GM12874 (cell line): Measurements from ENCODE around the gene ZNF366.

Experiments used
- TF ChIP-seq, protein P1 (sequence below): IDR thresholded peaks from 2 replicates; pipeline ENCODE4 v1.5.1; 2011; ENCODE audit warnings: low read depth, mild to moderate bottlenecking, control low read depth, low read length, moderate library complexity; ENCODE audit not compliant: insufficient read depth

ZNF366 gene

DNA sequence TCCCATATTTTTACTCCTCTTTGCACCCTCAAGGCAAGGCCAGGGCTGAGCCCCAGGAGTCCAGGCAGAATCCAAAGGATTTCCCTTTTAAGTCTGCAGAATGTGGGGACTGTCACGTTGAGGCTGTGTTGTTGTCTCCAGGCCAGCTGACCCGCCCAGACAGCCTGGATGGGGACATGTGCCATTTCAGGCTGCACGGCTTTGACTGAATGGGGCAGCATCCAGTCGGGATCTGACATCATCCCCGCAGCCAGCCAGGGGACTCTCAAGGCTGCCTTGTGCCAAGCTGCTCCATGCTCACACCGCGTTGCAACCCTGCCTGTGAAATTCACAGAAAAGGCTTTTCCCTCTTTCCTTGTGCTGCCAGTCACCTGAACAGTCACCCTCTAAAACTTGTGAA, 2.2 kb upstream of the ZNF366 start:
- TF ChIP-seq, protein P1, sequence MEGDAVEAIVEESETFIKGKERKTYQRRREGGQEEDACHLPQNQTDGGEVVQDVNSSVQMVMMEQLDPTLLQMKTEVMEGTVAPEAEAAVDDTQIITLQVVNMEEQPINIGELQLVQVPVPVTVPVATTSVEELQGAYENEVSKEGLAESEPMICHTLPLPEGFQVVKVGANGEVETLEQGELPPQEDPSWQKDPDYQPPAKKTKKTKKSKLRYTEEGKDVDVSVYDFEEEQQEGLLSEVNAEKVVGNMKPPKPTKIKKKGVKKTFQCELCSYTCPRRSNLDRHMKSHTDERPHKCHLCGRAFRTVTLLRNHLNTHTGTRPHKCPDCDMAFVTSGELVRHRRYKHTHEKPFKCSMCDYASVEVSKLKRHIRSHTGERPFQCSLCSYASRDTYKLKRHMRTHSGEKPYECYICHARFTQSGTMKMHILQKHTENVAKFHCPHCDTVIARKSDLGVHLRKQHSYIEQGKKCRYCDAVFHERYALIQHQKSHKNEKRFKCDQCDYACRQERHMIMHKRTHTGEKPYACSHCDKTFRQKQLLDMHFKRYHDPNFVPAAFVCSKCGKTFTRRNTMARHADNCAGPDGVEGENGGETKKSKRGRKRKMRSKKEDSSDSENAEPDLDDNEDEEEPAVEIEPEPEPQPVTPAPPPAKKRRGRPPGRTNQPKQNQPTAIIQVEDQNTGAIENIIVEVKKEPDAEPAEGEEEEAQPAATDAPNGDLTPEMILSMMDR = no peak

DNA sequence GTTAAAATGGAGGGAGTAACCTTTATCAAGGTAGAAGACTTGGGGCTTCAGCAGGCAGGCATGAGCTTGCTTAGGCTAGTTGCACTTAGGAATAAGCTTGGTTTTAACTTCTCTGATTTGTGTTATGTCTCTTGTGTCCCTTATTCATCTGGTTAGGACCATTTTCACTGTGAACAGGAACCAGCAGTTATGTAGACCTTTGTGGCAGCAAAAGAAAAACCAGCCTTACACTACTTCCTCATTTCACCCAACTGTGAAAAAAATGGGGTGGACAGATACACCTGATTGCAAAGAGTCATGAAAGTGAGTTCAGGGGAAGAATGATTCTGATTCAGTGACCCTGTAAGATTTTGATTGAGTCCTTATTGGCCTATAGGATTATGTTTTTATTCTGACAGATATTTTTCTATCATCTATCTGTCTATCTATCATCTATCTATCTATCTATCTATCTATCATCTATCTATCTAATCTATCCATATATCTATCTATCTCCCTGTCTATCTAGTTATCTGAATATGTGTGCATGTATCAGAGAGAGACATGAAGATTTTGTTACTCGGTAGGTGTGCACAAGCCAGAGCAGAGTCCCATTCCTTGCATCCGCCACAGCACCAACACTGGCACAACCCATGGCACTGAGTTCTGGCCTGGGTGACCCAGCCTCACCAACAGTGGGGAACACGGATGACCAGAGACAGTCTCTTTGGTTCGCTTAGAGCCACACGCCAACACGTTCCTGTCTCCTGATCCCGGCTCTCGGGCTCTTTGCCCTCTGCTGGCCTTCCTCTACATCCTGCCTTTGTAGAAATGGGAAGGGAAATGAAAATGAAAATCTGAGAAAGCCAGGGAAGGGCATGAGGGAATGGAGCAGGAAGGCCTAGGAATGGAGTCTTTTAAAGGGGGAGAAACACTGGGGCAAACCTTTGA, 1.3 kb upstream of the ZNF366 start:
- TF ChIP-seq, protein P1 = no peak

DNA sequence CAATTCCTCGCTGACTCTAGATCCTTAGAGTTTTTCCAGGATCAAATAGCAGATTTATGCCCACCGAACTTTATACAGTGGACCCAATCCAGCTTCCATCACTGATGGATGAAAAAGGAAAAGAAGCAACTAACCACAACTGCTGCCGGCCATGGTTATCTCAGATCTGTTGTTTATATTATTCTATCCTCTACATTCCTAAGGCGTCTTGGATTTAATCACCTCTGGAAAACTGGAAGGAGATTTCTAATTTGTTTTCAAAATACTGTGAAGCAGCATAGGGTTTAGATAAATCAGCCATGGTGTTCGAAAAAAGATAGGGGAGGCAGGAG, 663 bp upstream of the ZNF366 start:
- TF ChIP-seq, protein P1 = no peak

DNA sequence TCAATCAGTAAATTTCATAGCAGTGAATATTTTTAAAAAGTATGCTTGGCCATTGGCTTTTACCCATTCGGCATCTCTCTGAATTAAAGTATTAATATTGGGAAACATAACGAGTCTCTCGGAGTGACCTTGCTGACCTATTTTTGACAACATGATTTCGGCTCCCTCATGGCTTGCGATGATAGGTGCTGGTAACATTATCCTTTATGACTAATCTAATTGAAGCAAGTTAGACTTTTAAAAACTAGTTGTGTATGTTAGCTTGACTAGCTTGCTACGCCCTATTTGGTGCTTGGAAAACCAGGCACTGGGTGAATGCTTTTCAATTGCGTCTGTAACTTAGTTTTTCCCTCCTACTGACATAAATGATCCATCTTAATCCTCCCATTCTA, 1.1 kb downstream of the ZNF366 start:
- TF ChIP-seq, protein P1 = no peak

DNA sequence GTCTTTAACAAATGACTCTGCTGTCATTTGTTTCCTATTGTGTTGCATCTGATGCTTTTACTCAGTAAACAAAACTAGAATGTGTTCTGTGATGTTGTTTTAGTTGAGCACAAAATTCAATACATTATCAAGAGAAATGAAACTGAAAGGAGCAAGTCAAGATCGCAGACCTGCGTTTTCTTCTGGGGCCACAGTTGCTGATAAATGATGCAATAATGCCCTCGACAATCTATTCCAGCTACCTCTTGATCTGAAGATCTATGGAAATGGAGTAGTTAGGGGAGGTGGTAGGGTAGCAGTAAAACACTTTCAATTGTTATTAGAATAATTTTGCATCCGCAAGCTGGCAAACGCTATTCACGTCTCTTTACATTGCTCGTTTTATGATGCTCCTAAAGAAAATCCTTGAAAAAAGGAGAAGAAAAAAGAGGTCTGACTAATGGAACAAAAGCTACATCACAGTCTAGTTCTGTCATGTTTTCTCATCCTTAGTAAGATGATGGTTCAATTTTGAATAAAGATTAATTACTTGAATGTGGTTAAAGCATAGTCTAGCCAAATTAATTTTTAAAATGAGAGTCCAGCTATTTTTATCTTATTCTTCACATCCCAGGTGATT, 1.6 kb downstream of the ZNF366 start:
- TF ChIP-seq, protein P1 = no peak

DNA sequence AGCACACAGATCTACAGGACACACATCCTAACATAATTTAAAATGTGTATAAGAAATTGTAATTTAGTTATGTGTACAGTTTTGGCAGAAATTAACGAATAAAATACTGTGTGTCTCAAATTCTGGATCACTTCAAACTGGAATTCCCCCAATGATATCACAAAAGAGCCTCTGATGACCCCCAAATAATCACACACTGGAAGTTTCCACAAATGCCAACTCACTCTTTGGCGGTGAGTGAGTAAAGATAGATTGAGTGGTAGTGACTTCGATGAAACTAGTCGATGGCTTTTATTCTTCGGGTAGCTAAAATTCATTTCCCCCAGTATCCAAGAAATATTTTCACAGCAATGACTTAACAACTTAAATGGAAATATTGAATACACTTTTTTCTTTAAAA, 2.2 kb downstream of the ZNF366 start:
- TF ChIP-seq, protein P1 = no peak

DNA sequence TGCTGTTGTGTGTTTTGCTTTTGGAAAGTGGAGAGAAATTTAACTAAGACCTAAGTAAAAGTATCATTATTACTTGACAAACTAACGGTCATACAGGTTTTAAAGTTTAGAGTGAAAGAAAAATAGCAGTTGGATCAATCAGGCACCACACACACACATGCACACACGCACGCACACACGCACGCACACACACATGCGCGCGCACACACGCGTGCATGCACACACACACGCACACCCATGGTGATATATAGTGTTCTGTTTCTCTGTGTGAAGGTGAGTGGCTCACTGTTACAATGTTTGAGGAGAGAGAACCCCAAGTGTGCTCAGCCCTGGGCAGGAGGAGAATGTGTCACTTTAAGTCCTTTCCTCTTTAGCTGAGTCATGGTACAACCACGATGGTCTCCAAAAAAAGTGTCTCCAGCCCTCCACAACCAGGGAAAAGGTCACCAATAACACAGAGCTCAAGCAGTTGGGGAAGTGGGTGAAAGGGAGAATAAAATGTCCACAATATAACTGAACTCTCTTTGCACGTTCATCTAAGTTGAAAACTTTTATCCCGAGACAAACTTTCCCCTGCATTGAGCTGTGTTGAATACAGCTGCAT, 3.2 kb downstream of the ZNF366 start:
- TF ChIP-seq, protein P1 = no peak
